Loucy (cell line): ENCODE data around the gene FBXO36.

Experiments
- H2AFZ ChIP-seq: fragments of 200-600 bp; sonication (generic); 2 replicates; pipeline ENCODE4 v1.6.0; 2016; ENCODE audit warnings: antibody characterized with exemption, mild to moderate bottlenecking, low read length, moderate library complexity
- H3F3A ChIP-seq: fragments of 200-600 bp; 2 replicates; pipeline ENCODE4 v1.6.0; 2016; ENCODE audit warnings: antibody characterized with exemption, low read depth, mild to moderate bottlenecking
- H3K27me3 ChIP-seq: fragments of 200-600 bp; sonication (generic); 2 replicates; pipeline ENCODE4 v1.6.1; 2014; ENCODE audit warnings: low read length, mild to moderate bottlenecking; ENCODE audit not compliant: insufficient read depth, poor library complexity, severe bottlenecking
- H3K36me3 ChIP-seq: fragments of 200-600 bp; sonication (generic); 2 replicates; pipeline ENCODE4 v1.6.1; 2016; ENCODE audit warnings: low read length; ENCODE audit not compliant: insufficient read depth
- H3K4me1 ChIP-seq: fragments of 200-600 bp; sonication (generic); 2 replicates; pipeline ENCODE4 v1.5.1; 2014; ENCODE audit warnings: low read length, mild to moderate bottlenecking; ENCODE audit not compliant: insufficient read depth, poor library complexity, severe bottlenecking
- H3K4me2 ChIP-seq: fragments of 200-600 bp; sonication (generic); 2 replicates; pipeline ENCODE4 v1.6.0; 2014; ENCODE audit warnings: antibody characterized with exemption, low read length, low read depth, mild to moderate bottlenecking; ENCODE audit not compliant: poor library complexity, severe bottlenecking
- H3K4me3 ChIP-seq: fragments of 200-600 bp; sonication (generic); 2 replicates; pipeline ENCODE4 v1.5.1; 2014; ENCODE audit warnings: low read length, mild to moderate bottlenecking, mixed read lengths; ENCODE audit not compliant: poor library complexity, severe bottlenecking
- H3K79me2 ChIP-seq: fragments of 200-600 bp; sonication (generic); 2 replicates; pipeline ENCODE4 v1.6.1; 2014; ENCODE audit warnings: low read length; ENCODE audit not compliant: insufficient read depth
- H3K9ac ChIP-seq: fragments of 200-600 bp; sonication (generic); 2 replicates; pipeline ENCODE4 v1.6.0; 2014; ENCODE audit warnings: mild to moderate bottlenecking, low read depth, low read length, moderate library complexity; ENCODE audit not compliant: poor library complexity, severe bottlenecking
- H3K9me2 ChIP-seq: fragments of 200-600 bp; sonication (generic); replicated peaks from 2 replicates; pipeline ENCODE4 v1.6.1; 2016; ENCODE audit warnings: low read depth, low read length, mixed read lengths
- H3K9me3 ChIP-seq: fragments of 200-600 bp; sonication (generic); 2 replicates; pipeline ENCODE4 v1.6.1; 2014; ENCODE audit warnings: mild to moderate bottlenecking, antibody characterized with exemption, low read length, low read depth; ENCODE audit not compliant: insufficient read depth
- H4K20me1 ChIP-seq: fragments of 200-600 bp; sonication (generic); 2 replicates; pipeline ENCODE4 v1.6.0; 2014; ENCODE audit warnings: antibody characterized with exemption, low read length, mild to moderate bottlenecking; ENCODE audit not compliant: insufficient read depth, poor library complexity, severe bottlenecking
- EZH2phosphoT487 ChIP-seq: fragments of 200-600 bp; IDR thresholded peaks from 2 replicates; pipeline ENCODE4 v1.6.1; 2018; ENCODE audit warnings: antibody characterized with exemption, mild to moderate bottlenecking, moderate library complexity, borderline replicate concordance
- TF ChIP-seq, protein P1 (sequence below): fragments of 200-600 bp; sonication (generic); conservative IDR thresholded peaks from 2 replicates; pipeline ENCODE4 v1.5.1; 2014; ENCODE audit warnings: mild to moderate bottlenecking, antibody characterized with exemption, low read length

The FBXO36 gene

DNA sequence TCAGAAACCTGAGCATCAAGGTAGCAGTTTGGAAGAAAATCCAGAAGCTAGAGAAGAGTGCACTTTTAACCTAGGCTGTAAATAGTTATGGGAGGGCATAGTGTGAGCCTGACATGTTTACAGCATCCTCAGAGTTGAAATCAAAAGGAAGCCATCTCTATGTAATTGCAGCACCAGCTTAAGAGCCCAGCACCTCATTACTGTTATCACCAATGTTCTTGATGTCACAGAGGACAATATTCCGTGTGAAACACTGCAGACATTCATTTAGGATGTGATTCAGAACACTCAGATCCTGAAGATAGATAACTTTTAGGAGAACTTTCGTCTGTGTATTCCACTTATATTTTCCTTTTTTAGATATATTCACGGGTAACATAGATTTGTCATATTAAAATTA, 48.1 kb downstream of the FBXO36 start:
- Histone ChIP-seq H3K36me3 (no peaks in the 10 kb centered on the region), H3K27me3 (no peaks in the 10 kb centered on the region), H2AFZ (no peak overlapping the region), H3K4me3 (no peak overlapping the region), H4K20me1 (no peaks in the 10 kb centered on the region), H3K9ac (no peak overlapping the region), H3K79me2 (no peaks in the 10 kb centered on the region), H3K9me2 (no peaks in the 10 kb centered on the region), H3K4me1 (no peaks in the 10 kb centered on the region), H3K9me3 (no peaks in the 10 kb centered on the region), H3F3A (no peaks in the 10 kb centered on the region), H3K4me2 (no peak overlapping the region)
- TF ChIP-seq, protein P1, sequence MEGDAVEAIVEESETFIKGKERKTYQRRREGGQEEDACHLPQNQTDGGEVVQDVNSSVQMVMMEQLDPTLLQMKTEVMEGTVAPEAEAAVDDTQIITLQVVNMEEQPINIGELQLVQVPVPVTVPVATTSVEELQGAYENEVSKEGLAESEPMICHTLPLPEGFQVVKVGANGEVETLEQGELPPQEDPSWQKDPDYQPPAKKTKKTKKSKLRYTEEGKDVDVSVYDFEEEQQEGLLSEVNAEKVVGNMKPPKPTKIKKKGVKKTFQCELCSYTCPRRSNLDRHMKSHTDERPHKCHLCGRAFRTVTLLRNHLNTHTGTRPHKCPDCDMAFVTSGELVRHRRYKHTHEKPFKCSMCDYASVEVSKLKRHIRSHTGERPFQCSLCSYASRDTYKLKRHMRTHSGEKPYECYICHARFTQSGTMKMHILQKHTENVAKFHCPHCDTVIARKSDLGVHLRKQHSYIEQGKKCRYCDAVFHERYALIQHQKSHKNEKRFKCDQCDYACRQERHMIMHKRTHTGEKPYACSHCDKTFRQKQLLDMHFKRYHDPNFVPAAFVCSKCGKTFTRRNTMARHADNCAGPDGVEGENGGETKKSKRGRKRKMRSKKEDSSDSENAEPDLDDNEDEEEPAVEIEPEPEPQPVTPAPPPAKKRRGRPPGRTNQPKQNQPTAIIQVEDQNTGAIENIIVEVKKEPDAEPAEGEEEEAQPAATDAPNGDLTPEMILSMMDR, result no peak
- TF ChIP-seq EZH2phosphoT487, result no peak

DNA sequence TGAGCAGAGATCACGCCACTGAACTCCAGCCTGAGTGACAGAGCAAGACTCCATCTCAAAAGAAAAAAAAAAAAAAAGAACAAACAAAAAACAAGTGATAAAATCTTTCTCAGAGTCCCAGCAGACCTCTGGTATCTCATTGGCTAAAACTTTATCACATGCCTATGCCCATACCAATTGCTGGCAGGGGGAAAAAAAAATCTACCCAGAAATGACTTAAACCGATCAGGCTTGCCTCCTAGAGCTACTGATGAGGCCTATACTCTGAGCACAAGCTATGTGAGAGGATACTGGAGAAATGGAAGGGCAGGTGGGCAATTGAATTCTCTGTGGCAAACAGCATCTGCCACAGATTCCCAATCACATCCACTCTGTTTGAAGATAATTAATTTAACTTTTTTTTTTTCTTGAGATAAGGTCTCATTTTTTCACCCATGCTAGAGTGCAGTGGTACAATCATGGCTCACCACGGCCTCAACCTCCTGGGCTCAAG, 49.0 kb downstream of the FBXO36 start:
- Histone ChIP-seq H4K20me1 (no peaks in the 10 kb centered on the region), H3K4me2 (no peak overlapping the region), H3K27me3 (no peaks in the 10 kb centered on the region), H3K9ac (no peak overlapping the region), H3K9me2 (no peaks in the 10 kb centered on the region), H3K4me1 (no peaks in the 10 kb centered on the region), H3F3A (no peaks in the 10 kb centered on the region), H3K36me3 (no peaks in the 10 kb centered on the region), H3K4me3 (no peak overlapping the region), H3K79me2 (no peaks in the 10 kb centered on the region), H2AFZ (no peak overlapping the region), H3K9me3 (no peaks in the 10 kb centered on the region)
- TF ChIP-seq, protein P1, result no peak
- TF ChIP-seq EZH2phosphoT487, result no peak

DNA sequence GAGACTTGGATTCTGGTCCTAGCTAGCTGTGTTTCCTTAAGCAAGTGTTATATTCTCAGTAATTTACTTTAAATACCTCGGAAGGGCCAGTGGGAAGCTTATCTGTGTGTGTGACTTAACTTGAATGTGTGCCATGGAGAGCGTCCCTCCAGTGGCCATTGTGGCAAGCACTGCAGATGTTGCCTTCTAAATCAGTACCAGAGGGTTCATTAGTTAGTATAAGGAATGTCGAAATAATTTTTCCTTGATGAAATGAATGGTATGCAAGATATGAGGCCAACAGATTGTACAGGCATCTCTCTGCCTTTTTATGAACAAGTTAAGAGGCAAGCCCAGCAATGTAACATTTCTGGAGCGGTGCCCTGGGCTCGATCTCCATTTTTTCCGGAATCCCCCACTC, 52.0 kb downstream of the FBXO36 start:
- Histone ChIP-seq H3K9me3 (no peaks in the 10 kb centered on the region), H3K9ac (no peak overlapping the region), H3F3A (no peaks in the 10 kb centered on the region), H3K4me1 (no peaks in the 10 kb centered on the region), H3K9me2 (no peaks in the 10 kb centered on the region), H3K4me3 (no peak overlapping the region), H4K20me1 (no peaks in the 10 kb centered on the region), H3K4me2 (no peak overlapping the region), H2AFZ (no peak overlapping the region), H3K79me2 (no peaks in the 10 kb centered on the region), H3K36me3 (no peaks in the 10 kb centered on the region), H3K27me3 (no peaks in the 10 kb centered on the region)
- TF ChIP-seq EZH2phosphoT487, result no peak
- TF ChIP-seq, protein P1, result no peak; the same call in 1 of the 2 replicates
